Coronary artery (tissue), 2 donors: Measurements from ENCODE around the gene HSFY2.
"Not testable (repeated sequence)": the region's sequence is repeated elsewhere in the genome, so short reads cannot be mapped to it uniquely, and the experiment has no call there.

Source experiments
- DNase-seq: peaks from one replicate; pipeline ENCODE4 v3.0.0-alpha.2; 2017; ENCODE audit warnings: low spot score
- H3K27ac ChIP-seq, 2 donors: fragments of 200-600 bp; sonication (generic); one replicate each; pipeline ENCODE4 v1.5.1; 2016 to 2019
- H3K4me3 ChIP-seq: fragments of 200-600 bp; sonication (generic); 2 replicates; pipeline ENCODE4 v1.5.1; 2016; ENCODE audit warnings: mild to moderate bottlenecking, moderate library complexity

HSFY2 gene

GRCh38 chrY:18773635-18774034 is at the start of gene HSFY2:
Gene HSFY2 (minus strand): TSS chrY:18773735. CDS start chrY:18773618, 117 bp downstream.
- DNase-seq, H3K27ac ChIP-seq, H3K4me3 ChIP-seq: not testable (repeated sequence)

DNA sequence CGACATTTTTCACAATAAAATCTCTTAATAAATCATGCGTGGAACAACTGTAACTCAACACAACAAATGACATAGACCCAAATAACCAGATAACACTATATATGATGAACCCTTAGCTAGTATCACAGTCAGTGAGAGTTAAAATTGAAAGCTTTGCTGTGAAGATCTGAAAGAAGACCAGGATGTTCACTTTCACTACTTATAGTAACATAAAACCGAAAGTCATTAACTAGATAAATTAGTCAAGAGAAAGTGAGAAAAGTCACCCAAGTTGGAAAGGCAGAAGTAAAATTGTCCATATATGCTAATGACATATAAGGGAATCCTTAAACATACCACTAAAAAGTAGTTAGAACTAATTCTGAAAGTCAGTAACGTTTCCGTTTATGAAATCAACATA is 42.2 kb upstream of the HSFY2 start:
- not testable (repeated sequence) for DNase-seq, H3K4me3 ChIP-seq, H3K27ac ChIP-seq

GRCh38 chrY:18788757-18789406 is 15.3 kb upstream of the HSFY2 start:
- not testable (repeated sequence) for H3K4me3 ChIP-seq, H3K27ac ChIP-seq, DNase-seq

- not testable (repeated sequence) for H3K27ac ChIP-seq, DNase-seq, H3K4me3 ChIP-seq
These were observed 19.5 kb downstream of the HSFY2 start for GRCh38 chrY:18754077-18754476.

DNA sequence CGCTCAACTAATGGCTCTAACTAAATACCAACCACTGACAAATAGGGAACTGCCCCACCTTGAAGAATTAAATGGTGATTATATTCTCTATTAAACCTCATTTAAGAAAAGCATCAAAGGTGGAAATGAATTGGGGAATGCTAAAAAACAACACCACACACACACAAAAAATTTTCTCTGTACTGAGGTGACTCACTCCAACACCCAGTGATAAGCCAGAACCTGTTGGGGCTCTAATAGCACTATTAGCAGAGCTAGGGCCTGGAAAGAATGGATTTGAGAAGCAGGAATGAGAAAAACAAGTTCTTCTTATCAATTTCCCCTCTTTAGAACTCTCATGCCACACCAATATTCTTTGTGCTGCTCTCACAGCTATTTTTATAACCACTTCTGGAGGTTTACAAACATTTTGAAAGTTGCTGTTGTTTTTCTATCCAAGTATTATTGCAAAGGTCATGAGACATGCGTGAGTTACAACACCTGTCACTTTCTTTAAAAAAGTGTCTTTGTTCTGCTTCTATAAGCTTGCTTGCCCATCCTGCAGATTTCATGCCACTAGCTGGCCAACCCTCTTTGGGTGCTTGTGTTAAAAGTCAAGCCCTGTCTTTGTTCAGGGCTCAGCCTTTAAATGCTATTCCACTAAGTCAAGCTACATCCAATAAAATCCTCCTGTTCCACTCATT is 20.3 kb downstream of the HSFY2 start:
- not testable (repeated sequence) for H3K27ac ChIP-seq, H3K4me3 ChIP-seq, DNase-seq

- not testable (repeated sequence) for DNase-seq
These were observed 49.8 kb downstream of the HSFY2 start for GRCh38 chrY:18723714-18724113.

More at GRCh38 chrY:18723714-18724113, 49.8 kb downstream of the HSFY2 start:
- H3K27ac ChIP-seq, H3K4me3 ChIP-seq: not testable (repeated sequence)
